Bronchial epithelial cell (primary cell): ENCODE data around the gene POLR3F. TPM values are rescaled to one million over a fixed set of nuclear protein-coding genes. Genes with fewer than 3 reads are reported as not detected.
"Not testable (repeated sequence)": the region's sequence is repeated elsewhere in the genome, so short reads cannot be mapped to it uniquely, and the experiment has no call there.

ENCODE experiments used
- DNase-seq: peaks from one replicate; pipeline ENCODE4 v3.0.0-alpha.2; 2010; ENCODE audit warnings: low read depth
- FAIRE-seq: peaks from 2 replicates; lab custom pipeline; 2011; peaks lifted over from hg19 to GRCh38; lab: Jason Lieb, UNC
- H3K27me3 ChIP-seq: 2 replicates; pipeline ENCODE4 v1.5.1; 2011; ENCODE audit warnings: low read length; ENCODE audit not compliant: control insufficient read depth, insufficient read depth
- H3K36me3 ChIP-seq: 2 replicates; pipeline ENCODE4 v1.5.1; 2011; ENCODE audit warnings: low read length; ENCODE audit not compliant: control insufficient read depth, insufficient read depth
- H3K4me3 ChIP-seq: 2 replicates; pipeline ENCODE4 v1.5.1; 2011; ENCODE audit warnings: mild to moderate bottlenecking, low read depth, low read length, control low read depth
- total RNA-seq: library from RNA; depleted of rRNA; stranded (reverse); fragments of >200 nt; gene quantifications from 2 replicates; pipeline ENCODE4 v1.2.1, GENCODE V29; 2014
- TF ChIP-seq, protein P1 (sequence below): IDR thresholded peaks from 2 replicates; pipeline ENCODE4 v1.5.1; 2011; ENCODE audit warnings: mild to moderate bottlenecking, moderate library complexity, low read length, control low read depth, inconsistent platforms; ENCODE audit not compliant: insufficient read depth, severe bottlenecking

The POLR3F gene
- total RNA-seq, 1 donor from 2014 or later = 6.3 TPM

DNA sequence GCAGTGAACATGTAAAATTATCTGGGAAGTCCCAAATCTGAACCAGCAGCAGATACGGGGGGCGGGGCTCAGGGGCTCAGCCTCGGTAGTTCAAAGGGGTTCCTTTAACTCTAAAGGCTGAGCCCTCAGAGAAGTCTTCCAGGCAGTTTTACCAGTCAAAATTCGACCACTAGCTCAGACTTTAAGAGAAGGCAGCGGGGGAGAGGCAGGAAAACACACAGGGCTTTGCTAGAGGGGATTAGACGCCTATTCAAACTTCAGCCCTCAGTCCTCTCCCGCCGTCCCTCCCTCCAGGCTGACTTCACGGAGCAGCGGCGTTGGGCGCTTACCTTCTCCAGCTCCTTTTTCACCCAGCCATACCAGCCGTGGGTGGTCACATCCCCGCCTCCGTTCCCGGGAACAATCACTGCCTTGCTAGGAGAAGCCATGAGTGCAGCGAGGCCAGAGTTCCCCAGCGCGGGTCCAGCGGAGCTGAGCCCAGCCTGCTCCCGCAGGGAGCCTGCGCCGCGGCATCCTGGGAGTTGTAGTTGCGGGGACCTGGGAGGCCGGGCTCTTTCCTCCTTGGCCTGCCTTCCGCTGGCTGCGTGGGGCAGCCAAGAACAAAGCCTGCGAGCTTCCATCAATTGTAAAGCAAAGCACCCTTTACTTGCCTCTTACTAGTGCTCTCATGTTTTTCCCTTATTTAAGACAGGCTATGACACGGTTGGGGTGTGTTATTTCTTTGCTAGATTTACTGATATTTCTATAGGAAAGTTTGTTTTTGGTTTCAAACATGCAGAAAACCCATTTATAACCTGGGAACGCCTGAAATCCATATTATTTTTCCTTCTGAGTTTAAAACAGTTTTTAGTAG is 29.8 kb downstream of the POLR3F start, which contains the start of gene RBBP9:
RBBP9 (minus strand) TSS at position 486 of the 853 bp plus-strand sequence; CDS start at position 428, 58 bp downstream.
- Histone ChIP-seq H3K4me3 (peak within 1 kb of the TSS; percentile 73), H3K27me3 (no peaks in the 10 kb centered on the region), H3K36me3 (no peaks in the 10 kb centered on the region)
- DNase-seq = peak; percentile 67
- FAIRE-seq = no peak
- TF ChIP-seq, protein P1, sequence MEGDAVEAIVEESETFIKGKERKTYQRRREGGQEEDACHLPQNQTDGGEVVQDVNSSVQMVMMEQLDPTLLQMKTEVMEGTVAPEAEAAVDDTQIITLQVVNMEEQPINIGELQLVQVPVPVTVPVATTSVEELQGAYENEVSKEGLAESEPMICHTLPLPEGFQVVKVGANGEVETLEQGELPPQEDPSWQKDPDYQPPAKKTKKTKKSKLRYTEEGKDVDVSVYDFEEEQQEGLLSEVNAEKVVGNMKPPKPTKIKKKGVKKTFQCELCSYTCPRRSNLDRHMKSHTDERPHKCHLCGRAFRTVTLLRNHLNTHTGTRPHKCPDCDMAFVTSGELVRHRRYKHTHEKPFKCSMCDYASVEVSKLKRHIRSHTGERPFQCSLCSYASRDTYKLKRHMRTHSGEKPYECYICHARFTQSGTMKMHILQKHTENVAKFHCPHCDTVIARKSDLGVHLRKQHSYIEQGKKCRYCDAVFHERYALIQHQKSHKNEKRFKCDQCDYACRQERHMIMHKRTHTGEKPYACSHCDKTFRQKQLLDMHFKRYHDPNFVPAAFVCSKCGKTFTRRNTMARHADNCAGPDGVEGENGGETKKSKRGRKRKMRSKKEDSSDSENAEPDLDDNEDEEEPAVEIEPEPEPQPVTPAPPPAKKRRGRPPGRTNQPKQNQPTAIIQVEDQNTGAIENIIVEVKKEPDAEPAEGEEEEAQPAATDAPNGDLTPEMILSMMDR = no peak

DNA sequence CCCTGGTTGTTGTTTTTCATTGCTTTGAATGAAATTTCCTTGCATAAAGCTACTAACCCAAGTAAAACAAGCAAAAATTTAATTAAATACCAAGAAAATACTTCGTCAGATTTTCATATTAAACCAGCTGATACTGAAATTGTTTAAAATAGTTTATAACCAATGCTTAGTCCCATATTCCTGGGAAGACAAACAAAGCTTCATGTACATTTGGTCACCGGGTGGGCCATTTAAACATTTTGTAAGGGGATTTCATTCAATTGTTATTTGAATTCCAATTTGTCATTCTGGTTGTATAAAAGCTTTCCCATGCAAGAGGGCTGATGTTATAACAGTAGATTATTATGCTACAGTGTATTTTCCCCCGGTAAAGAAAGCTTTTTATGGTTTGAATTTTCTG is 30.4 kb downstream of the POLR3F start:
- TF ChIP-seq, protein P1 = no peak
- FAIRE-seq = no peak
- Histone ChIP-seq H3K4me3 (no peak overlapping the region), H3K36me3 (no peaks in the 10 kb centered on the region), H3K27me3 (no peaks in the 10 kb centered on the region)
- no peak for DNase-seq

DNA sequence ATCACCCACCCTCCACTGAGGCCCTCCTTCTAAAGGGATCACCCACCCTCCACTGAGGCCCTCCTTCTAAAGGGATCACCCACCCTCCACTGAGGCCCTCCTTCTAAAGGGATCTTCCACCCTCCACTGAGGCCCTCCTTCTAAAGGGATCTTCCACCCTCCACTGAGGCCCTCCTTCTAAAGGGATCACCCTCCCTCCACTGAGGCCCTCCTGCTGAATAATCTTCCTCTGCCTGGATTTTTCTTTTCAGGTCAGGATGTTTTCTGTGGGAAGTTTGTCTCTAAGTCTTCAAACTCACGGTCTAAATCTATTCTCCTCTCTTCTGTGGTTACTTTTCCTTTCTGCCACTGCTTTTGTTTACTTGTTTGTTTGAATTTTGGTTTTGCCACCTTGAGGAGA is 34.5 kb downstream of the POLR3F start:
- not testable (repeated sequence) for H3K4me3 ChIP-seq, H3K36me3 ChIP-seq, H3K27me3 ChIP-seq, DNase-seq, FAIRE-seq

DNA sequence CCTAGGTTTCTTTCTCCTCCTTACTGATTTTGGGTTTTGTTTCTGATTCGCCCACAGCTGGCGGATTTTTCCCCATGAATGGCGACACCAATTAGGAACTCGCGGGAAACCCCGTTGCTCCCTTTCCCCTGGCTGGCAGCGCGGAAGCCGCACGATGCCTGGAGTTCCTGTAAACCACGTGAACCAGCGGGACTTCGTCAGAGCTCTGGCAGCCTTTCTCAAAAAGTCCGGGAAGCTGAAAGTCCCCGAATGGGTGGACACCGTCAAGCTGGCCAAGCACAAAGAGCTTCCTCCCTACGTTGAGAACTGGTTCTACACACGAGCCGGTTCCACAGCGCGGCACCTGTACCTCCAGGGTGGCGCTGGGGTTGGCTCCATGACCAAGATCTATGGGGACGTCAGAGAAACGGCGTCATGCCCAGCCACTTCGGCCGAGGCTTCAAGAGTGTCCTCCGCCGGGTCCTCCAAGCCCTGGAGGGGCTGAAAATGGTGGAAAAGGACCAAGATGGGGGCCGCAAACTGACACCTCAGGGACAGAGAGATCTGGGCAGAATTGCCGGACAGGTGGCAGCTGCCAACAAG is 37.4 kb downstream of the POLR3F start:
- Histone ChIP-seq H3K27me3 (no peaks in the 10 kb centered on the region), H3K4me3 (no peak overlapping the region), H3K36me3 (no peaks in the 10 kb centered on the region)
- FAIRE-seq (no peak), DNase-seq (no peak)
- TF ChIP-seq, protein P1 = no peak

DNA sequence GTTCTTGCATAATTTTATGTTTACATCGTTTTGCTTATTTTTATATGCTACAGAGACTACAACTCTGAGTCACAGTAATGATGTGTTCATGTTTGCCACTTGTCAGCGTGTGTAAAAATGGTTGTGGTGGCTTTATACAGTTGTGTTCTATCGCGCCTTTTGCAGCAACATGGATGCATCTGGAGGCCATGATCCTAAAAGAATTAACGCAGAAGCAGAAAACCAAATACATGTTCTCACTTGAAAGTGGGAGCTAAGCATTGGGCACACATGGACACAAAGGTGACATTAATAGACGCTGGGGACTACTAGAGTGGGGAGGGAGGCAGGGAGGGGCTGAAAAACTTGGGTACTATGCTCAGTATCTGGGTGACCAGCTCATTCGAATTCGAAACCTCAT is 39.6 kb downstream of the POLR3F start:
- Histone ChIP-seq H3K4me3 (peak overlapping the region; percentile 73), H3K27me3 (no peaks in the 10 kb centered on the region), H3K36me3 (peaks cover 6% of the 10 kb centered on the region)
- FAIRE-seq = no peak
- peak; percentile 10 for DNase-seq
- TF ChIP-seq, protein P1 = no peak
